ENCODE data around the gene SLC44A2.
A peak's percentile ranks its signal among the peaks of the same experiment; 100 is the strongest.

Gene SLC44A2

DNA sequence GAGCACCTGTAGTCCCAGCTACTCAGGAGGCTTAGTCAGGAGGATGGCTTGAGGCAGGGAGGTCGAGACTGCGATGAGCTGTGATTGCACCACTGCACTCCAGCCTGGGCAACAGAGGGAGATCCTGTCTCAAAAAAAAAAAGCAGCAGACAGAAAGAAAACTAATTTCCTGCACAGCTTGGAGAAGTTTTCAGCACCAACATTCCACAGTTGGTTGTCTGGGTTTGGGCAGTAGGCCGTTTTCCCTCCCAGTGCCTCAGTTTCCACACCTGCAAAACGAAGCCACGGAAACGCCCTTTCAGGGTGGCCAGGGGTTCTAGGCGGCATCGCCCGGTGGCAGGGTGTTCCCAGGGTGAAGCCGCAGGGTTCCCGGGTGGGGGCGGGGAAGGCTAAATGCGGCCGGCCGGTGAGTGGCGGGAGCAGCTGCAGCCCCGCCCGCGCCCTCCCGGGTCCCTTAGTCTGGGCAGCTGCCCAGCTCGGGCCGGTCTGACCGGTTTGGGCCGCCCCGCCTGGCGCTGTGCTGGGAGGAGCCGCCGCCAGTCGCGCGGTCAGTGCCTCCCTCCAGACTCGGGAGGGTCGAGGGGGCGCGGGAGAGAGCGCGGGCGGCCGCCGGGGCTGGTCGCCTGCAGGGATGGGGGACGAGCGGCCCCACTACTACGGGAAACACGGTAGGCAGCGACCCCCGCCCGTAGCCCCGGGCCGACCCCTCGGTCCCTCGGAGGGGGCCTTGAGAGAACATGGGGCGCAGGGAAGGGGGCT is at the start of gene SLC44A2:
SLC44A2 (plus strand) TSS at position 551 of the 759 bp plus-strand sequence; CDS start at position 632, 81 bp downstream.
- no peak for DNase-seq (ENCODE audit: low read depth)

DNA sequence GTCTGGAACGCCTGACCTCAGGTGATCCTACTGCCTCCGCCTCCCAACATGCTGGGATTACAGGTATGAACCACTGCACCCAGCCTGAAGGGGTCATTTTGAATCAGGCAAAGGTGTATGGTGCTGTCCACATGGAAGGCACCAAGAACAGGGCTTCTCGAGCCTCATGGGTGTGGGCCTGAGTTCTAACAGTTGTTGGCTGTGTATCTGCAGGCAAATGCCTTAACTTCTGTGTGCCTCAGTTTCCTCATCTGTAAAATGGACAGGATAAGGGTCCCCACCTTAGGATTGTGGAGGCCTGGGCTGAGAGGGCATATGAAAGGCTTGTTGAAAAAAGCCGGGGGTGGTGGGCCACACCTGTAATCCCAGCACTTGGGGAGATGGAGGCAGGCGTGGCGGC is 47.4 kb upstream of the SLC44A2 start:
- DNase-seq (ENCODE audit: low read depth) = no peak

DNA sequence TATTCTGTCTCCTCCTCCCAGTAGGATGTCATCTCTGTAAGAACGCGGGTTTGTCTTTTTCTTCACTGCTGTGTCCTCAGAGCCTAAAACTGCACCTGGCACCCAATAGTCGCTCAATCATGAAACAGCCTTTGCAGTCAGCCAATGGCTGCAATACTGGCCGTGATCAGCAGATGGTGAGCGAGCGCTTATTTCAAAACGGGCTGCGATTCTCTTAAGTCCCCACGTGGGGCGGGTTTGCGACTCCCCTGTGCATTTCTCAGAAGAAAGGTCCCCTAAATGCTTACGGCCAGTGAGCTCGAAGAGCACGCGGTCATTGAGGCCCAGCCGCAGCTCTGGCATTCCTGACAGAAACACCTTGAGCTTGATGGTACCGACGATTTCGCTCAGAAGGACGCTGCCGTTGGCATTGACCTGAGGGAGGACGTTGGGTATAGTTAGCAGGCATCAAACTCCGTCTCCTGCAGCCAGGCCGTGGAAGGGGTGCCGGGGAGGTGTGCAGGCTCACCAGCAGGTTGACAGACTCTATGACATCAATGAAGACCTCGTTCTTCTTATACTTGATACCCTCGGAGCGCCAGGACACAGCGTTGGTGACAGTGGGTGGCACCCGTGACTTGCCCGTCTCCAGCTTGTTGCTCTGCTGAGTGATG is 44.2 kb upstream of the SLC44A2 start:
- DNase-seq (ENCODE audit: low read depth) = peak; percentile 84

DNA sequence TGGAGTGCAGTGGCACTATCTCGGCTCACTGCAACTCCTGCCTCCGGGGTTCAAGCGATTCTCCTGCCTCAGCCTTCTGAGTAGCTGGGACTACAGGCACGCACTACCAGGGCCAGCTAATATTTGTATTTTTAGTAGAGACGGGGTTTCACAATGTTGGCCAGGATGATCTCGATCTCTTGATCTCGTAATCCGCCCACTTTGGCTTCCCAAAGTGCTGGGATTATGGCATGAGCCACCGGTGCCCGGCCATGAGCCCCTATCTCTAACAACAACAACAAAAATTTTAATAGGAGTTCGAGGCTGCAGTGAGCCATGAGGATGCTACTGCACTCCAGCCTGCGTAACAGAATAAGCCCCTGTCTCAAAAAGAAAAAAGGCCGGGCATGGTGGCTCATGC is 43.3 kb upstream of the SLC44A2 start:
- DNase-seq (ENCODE audit: low read depth) = no peak

DNA sequence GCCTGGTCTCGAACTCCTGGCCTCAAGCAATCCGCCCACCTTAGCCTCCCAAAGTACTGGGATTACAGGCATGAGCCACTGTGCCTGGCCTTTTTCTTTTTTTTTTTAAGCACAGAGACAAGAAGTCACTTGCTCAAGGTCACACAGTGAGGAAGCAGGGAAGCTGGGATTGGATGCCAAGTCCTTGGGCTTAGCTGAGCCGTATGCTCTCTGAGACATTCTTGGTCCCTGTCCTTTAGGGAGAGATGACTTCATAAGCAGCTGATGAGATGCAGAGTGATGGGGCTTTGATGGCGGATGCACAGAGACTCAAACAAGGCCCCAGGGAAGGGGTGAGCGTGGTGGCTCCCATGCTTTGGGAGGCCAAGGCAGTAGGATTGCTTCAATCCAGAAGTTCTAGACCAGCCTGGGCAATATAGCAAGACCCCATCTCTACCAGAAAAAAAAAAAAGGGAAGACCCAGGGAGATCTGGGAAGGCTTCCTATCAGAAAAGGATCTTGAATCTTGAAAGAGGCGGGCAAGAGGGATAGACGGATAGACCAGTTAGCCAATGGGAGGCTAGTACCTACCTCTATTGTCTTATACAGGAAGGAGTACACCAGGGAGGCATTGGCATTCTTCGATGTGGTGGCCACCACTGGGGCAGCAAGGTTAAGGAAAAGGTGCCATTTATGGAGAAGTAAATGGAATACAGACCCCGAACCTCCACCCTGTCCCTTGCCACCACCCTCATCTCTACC is 42.1 kb upstream of the SLC44A2 start:
- DNase-seq (ENCODE audit: low read depth) = no peak

DNA sequence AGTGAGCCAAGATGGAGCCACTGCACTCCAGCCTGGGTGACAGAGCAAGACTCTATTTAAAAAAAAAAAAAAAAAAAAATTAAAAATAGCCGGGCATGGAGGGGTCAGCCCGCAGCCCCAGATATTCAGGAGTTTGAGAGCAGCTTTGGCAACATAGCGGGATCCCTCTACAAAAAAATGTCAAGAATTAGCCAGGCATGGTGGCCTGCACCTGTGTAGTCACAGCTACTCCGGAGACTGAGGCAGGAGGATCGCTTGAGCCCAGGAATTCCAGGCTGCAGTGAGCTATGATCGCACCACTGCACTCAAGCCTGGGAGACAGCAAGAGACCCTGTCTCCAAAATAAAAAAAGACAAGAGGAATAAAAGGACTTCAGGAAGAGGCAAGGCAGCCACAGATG is 39.0 kb upstream of the SLC44A2 start:
- DNase-seq (ENCODE audit: low read depth) = no peak

DNA sequence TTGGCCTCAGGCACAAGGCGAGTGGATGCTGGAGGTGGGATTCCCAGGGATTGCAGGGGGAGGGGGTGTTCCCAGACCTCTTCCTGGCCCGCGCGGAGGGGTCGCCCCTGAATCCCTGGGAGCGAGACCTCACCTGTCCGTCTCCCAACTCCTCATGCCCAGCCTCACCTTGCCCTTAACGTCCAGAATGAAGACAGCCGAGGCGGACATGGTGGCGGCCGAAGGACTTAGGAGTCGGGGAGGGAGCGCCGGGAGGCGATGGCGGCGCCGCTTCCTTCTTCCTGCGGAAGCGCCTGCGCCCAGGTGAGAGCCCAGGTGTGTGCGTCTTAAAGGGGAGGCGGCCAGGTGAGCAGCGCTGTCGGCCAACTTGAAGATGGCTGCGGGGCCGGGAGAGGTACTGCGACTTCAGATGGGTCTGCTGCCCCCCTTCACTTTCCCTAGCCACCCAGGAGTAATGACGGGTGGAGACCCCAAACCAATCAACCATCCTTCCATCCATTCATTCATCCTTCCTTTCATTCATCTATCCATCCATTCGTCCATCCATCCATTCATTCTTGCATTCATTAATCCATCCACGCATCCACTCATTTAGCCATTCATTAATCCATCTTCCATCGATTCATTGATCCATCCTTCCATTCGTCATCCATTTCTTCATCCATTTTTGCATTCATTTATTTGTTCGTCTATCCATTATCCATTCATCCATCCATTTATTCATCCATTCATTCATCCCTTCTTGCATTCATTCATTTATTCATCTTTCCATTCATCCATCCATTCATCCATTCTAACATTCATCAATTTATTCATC is 38.1 kb upstream of the SLC44A2 start, which contains the start of gene AP1M2:
AP1M2 (minus strand) TSS at position 291 of the 817 bp plus-strand sequence; CDS start at position 210, 81 bp downstream.
- no peak for DNase-seq (ENCODE audit: low read depth)

DNA sequence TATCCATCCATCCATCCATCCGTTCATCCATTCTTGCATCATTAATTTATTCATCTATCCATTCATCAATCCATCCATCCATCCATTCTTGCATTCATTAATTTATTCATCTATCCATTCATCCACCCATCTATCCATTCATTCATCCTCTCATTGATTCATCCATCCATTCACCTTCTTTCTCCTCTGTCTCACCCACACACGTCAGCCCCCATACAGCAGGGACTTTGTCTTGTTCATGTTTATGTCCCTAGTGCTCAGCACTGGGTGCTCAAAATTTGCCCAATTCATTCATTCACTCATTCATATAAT is 37.6 kb upstream of the SLC44A2 start:
- DNase-seq (ENCODE audit: low read depth) = no peak

DNA sequence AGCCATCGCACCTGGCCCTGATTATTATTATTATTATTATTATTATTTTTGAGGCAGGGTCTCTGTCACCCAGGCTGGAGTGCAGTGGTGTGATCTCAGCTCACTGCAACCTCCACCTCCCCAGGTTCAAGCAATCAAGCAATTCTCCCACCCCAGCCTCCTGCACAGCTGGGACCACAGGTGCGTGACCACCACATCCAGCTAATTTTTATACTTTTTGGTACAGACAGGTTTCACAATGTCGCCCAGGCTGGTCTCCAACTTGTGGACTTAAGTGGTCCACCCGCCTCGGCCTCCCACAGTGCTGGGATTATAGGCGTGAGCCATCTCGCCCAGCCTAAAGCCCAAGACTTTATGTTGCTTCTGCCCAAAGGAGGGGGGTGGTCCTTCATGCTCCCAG is 32.2 kb upstream of the SLC44A2 start:
- DNase-seq (ENCODE audit: low read depth) = no peak

DNA sequence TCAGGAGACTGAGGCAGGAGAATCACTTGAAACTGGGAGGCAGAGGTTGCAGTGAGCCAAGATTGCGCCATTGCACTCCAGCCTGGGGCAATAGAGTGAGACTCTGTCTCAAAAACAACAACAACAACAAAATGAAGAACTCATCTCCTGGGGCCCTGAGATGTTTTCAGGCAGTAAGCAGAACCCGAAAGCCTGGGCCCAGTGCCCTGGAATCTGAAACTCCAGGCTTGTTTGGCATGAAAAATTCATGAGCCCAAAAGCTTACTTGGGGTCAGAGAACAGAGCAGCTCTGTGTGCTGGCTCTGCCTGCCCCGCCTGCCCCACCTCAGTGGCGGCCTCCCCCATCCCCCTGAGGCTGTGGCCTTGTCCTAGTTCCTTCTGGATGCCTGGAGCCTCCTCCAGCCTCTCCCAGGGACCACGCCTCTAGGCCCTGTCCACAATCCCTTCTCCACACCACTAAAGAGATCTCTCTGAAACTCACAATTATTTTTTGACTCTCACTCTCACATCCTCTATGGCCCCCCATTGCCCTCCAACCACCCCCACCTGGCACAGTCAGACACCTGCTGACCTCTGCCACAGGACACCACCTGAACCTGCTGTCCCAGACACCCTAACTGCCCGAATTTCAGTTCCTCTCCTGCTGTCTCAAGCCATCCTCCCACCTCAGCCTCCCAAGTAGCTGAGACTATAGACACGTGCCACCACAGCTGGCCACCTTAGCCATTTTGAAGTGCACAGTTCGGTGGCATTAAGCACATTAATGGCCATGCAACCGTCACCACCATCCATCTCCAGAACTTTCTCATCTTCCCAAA is 31.3 kb upstream of the SLC44A2 start:
- DNase-seq (ENCODE audit: low read depth) = no peak

DNA sequence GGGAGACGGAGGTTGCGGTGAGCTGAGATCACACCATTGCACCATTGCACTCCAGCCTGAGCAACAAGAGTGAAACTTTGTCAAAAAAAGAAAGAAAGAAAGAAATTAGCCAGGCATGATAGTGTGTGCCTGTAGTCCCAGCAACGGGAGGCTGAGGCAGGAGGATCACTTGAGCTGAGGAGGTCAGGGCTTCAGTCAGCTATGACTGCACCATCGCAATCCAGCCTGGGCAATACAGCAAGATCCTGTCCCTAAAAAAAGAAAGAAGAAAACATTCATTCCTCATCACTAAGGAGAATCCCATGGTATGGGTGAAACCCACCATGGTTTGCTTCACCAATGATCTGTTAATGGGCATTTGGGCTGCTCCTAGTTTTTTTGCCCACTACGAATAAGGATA is 25.2 kb upstream of the SLC44A2 start:
- DNase-seq (ENCODE audit: low read depth) = no peak

DNA sequence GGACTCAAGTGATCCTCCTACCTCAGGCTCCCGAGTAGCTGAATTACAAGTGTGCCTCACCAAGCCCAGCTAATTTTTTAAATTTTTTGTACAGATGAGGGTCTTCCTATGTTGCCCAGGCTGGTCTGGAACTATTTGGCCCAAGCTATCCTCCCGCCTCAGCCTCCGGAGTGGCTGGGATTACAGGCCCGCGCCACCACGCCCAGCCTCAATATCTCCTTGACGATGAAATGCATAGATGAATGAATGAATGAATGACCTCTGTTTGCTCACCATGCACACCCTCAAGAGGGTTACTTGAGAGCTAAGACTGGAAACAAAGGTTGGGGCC is 23.4 kb upstream of the SLC44A2 start:
- no peak for DNase-seq (ENCODE audit: low read depth)

DNA sequence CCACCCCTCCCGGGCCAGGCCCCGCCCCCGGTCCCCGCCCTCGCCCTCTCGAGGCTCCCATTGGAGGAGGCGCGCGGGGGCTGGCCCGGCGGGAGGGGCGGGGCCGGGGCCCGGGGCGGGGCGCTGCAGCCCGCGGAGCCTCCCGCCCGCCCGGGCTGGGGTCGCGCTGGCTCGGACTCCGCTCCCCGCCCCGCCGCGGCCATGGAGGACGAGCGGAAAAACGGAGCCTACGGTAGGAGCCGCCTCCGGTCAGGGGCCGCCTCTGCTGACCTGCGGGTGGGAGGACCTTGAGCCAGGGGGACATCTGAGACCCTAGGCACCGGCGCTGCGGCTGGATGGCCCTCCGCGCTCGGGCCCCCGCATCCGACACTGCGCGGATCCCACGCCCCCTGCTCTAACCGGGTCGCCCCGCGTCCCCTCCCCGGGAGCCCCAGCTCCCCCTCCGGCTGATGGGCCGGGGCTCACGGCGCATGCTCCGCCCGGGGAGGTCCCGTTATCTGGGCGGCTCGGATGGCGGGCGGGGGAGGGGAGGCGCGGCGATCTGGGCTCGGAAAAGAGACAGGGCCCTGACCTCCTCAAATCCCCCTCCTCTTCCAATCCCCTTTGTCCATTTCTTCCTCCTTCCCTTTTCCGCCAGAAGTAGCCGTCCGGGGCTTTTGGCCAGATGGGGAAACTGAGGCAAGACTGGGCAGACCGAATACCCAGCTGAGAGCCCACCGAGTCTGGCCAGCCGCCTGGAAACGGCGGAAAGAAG is 22.8 kb upstream of the SLC44A2 start:
- peak; percentile 82 for DNase-seq (ENCODE audit: low read depth)

DNA sequence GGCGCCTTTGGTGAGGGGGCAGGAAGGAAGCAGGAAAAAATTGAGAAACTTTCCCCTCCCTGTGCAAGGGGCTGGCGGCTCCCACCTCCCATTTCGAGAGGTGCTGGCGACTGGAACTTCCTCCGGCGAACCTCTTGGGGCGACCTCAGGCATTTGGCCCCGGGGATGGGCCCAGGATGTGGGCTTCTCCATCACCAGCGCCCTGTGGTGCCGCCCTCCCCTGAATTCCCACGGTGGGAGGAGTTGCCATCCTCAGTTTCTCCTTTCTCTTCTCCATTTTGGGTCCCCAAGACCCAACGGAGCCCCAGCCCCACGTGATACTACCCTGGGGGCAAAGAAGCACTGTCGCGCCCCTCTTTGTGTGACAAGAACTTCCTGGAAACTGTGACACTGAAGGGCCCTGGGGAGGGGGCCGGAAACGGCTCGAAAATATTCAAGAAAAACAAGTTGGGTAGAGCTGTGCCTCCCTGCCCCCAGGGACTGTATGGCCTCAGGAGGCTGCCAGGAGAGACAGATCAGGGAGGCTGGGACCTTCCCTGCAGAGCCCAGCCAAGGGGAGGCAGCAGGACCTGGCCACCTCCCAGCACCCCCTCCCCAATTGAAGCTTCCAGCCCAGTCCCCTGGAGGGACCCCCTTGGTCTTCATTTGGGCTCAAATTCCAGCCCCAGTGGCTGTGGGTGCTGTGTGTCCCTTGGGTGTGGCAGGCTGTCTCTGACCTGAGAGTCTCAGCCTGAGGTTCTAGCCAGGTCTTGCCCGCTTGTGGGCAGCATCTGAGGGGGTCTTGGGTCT is 22.1 kb upstream of the SLC44A2 start:
- DNase-seq (ENCODE audit: low read depth) = peak; percentile 62

DNA sequence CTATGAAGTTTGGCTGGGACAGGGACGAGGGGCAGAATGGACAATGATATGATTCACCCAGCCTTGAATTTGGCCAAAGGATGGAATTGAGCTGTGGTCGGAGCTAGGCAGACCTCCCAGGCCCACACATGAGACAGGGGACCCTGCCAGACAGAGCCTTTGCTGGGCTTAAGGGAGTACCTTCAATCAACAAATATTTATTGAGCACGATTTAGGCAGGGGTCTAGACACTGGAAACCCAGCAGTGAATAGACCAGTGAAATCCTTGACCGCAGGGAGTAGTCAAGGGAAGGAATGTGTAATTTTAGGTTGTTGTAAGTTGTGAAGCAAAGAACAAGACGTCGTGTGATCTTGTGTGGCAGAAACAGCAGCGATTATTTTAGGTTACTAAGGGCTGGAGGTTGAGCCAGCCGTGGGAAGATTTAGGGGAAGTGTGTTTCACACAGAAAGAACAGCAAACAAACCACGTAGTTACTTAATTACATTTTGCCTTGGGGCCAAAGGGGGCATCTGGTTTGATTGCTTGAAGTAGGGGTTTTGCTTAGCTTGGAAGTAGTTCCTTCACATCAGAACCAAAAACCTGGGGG is 21.4 kb upstream of the SLC44A2 start:
- DNase-seq (ENCODE audit: low read depth) = peak; percentile 19

DNA sequence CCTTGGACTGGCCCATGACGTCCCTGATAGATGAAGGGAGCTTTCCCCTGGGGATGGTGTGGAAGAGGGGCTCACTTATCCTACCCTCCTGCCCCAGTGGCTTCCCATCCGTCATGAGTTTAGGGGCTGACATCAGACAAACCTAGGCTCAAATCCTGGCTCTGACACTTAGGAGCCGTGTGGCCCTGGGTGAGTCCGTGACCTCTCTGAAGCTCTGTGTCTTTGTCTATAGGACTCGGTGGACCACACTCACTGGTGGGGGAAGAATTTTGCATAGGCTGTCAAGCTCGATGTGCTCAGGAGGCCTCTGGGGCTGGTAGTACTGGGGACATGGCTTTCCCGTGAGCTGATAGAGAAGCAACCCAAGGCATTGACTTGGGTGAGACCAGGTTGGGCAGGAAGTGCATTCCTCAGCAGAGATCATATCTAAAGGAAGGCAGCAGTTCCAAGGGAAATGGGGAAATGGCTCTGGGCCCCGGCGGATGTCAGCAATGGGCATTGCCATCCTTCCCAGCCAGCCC is 20.8 kb upstream of the SLC44A2 start:
- no peak for DNase-seq (ENCODE audit: low read depth)

DNA sequence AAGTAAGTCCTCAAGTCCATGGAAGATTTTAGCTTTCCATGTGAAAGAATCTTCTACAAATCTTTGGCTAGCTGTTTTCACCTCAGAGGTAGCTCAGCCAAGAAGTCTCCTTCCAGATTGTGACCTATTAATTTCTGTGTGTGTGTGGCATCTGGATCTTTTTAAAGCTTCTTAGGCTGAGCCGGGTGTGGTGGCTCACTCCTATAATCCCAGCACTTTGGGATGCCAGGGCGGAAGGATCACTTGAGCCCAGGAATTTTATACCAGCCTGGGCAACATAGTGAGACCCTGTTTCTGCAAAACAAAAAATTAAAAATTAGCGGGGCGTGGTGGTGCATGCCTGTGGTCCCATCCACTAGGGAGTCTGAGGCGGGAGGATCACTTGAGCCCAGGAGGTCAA is 13.4 kb upstream of the SLC44A2 start:
- DNase-seq (ENCODE audit: low read depth) = no peak

DNA sequence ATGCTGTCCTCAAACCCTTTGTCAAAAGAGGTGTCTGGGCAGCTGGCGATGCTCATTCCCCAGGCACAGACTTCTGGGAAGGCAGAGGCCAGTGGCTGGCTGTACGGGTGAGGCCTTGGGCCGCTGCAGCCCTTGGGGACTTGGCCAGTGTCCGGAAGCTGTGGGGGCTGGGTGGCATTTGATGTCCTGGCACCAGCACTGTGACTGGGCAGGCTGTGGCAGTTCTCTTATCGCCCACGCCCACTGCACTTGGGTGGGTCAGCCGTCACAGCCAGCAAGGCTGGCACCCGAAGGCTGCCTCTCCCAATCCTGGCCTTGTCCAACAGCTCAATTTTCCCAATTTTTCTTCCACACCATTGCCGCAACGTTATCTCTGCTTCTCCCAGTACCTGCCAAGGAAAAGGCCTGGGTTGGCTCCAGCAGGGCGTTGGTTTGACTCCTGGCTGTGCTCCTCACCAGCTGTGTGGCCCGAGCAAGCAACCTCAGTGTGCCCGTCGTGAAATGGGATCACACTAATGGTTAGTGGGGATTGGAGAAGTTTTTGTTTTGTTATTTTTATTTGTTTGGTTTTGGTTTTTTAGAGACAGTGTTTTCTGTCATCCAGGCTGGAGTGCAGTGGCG is 12.7 kb upstream of the SLC44A2 start:
- no peak for DNase-seq (ENCODE audit: low read depth)
